Dedifferentiated amniotic fluid mesenchymal stem cell (primary cell): Measurements from ENCODE around the gene NXPH3.

ENCODE experiments used
- DNase-seq: peaks from one replicate; pipeline ENCODE4 v3.0.0-alpha.2; 2016; ENCODE audit errors: extremely low spot score

Gene NXPH3

DNA sequence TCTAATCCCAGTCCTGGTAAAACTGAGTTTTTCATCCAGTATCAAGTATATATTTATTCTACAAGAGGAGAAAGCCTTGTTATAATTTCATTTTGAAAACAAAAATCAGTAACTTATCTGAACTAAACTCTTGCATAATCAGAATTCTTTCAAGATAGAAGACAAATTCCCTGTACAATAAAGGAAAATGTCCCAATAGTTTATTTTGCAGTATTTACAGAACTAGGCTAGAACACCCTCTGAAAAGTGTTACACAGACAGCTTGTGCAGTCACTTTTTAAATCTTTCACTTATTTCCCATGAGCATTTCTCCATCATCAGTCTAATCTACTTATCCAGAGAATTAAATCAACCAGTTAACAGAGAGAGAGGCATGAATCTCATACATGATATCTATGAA is 53.8 kb downstream of the NXPH3 start:
- DNase-seq, result no peak

- DNase-seq, result no peak
Measured at GRCh38 chr17:49630113-49630900, 54.6 kb downstream of the NXPH3 start.

- no peak for DNase-seq
Measured at GRCh38 chr17:49631496-49631895, 55.8 kb downstream of the NXPH3 start.
